Uterus (tissue), 4 donors: Measurements from ENCODE around the gene CRIM1. TPM values are rescaled to one million over a fixed set of nuclear protein-coding genes. Genes with fewer than 3 reads are reported as not detected.

Source experiments
- DNase-seq, 2 donors: peaks; one replicate each; pipeline ENCODE4 v3.0.0-alpha.2; 2019 to 2020
- H3K27ac ChIP-seq, 2 donors: fragments of 200-600 bp; sonication (generic); 1 replicate in 1 of 2; 2 replicates in 1 of 2; pipeline ENCODE4 v1.5.1; 2016 to 2018
- H3K27me3 ChIP-seq, 2 donors: fragments of 200-600 bp; sonication (generic); one replicate each; pipeline ENCODE4 v1.5.1; 2018 to 2019; ENCODE audit warnings: control low read depth in 1 of 2
- H3K36me3 ChIP-seq, 2 donors: fragments of 200-600 bp; sonication (generic); one replicate each; pipeline ENCODE4 v1.5.1; 2019; ENCODE audit warnings: control low read depth in 1 of 2
- H3K4me1 ChIP-seq, 2 donors: fragments of 200-600 bp; sonication (generic); one replicate each; pipeline ENCODE4 v1.5.1; 2018 to 2019; ENCODE audit warnings: control low read depth in 1 of 2
- H3K4me3 ChIP-seq, 2 donors: fragments of 200-600 bp; sonication (generic); 1 replicate in 1 of 2; 2 replicates in 1 of 2; pipeline ENCODE4 v1.5.1; 2018 to 2019; ENCODE audit warnings: mild to moderate bottlenecking in 1 of 2
- H3K9me3 ChIP-seq, 2 donors: fragments of 200-600 bp; sonication (generic); one replicate each; pipeline ENCODE4 v1.5.1; 2019; ENCODE audit warnings: control low read depth in 1 of 2
- POLR2A ChIP-seq, 2 donors: fragments of 450-650 bp; IDR thresholded peaks; one replicate each; pipeline ENCODE4 v1.6.1; 2016; ENCODE audit warnings: antibody characterized with exemption in 2 of 2, mild to moderate bottlenecking in 1 of 2, moderate library complexity in 1 of 2
- intact Hi-C: fragments of 100-400 bp; cut with DNase I; formaldehyde crosslinking; loops from one replicate; pipeline ENCODE4 v1.15.1; 2023; ENCODE audit warnings: low total_unique reads
- total RNA-seq, 4 donors: library from RNA; depleted of rRNA in 3 of 4; stranded (reverse); fragments of >200 nt in 3 of 4; gene quantifications; one replicate each; pipeline versions ENCODE4 v1.1.0 to v1.2.4, GENCODE V29; 2014 to 2023
- TF ChIP-seq, protein P1 (sequence below), 4 experiments: fragments of 200-600 bp in 2 of 4; fragments of 450-650 bp in 2 of 4; sonication (generic) in 2 of 4; IDR thresholded peaks; one replicate each; pipeline ENCODE4 v1.5.1; 2016 to 2019; ENCODE audit warnings: antibody characterized with exemption in 4 of 4, mild to moderate bottlenecking in 2 of 4, moderate library complexity in 1 of 4
- donor health status: DM: yes; HTN: yes; CAD: no.

The CRIM1 gene
- total RNA-seq, 4 donors from 2014 or later = 51.2 to 168 (median 66.6) TPM

DNA sequence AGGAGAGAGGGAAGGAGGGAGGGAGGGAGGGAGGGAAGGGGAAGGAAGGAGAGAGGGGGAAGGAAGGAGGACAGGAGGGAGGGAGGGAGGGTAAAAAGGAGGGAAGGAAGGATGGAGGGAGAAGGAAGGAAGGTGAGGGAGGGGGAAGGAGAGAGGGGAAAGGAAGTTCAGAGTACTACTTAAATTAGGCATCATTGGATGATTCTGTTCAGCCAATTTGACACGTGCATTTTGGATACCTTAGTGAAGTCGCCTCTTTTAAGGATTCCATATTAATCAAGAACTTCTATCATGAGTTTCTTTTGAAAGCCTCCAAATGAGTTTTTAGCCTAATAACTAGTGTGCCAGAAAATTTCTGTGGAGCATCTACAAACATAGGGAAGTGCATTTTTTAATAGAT, 179.5 kb downstream of the CRIM1 start:
- H3K36me3 ChIP-seq = no peaks in the 10 kb centered on the region
- intact Hi-C loops = no loop called here
- TF ChIP-seq, protein P1, sequence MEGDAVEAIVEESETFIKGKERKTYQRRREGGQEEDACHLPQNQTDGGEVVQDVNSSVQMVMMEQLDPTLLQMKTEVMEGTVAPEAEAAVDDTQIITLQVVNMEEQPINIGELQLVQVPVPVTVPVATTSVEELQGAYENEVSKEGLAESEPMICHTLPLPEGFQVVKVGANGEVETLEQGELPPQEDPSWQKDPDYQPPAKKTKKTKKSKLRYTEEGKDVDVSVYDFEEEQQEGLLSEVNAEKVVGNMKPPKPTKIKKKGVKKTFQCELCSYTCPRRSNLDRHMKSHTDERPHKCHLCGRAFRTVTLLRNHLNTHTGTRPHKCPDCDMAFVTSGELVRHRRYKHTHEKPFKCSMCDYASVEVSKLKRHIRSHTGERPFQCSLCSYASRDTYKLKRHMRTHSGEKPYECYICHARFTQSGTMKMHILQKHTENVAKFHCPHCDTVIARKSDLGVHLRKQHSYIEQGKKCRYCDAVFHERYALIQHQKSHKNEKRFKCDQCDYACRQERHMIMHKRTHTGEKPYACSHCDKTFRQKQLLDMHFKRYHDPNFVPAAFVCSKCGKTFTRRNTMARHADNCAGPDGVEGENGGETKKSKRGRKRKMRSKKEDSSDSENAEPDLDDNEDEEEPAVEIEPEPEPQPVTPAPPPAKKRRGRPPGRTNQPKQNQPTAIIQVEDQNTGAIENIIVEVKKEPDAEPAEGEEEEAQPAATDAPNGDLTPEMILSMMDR (IDR thresholded peaks at IDR 0.05) = no peak
- TF ChIP-seq POLR2A (IDR thresholded peaks at IDR 0.05) = no peak

DNA sequence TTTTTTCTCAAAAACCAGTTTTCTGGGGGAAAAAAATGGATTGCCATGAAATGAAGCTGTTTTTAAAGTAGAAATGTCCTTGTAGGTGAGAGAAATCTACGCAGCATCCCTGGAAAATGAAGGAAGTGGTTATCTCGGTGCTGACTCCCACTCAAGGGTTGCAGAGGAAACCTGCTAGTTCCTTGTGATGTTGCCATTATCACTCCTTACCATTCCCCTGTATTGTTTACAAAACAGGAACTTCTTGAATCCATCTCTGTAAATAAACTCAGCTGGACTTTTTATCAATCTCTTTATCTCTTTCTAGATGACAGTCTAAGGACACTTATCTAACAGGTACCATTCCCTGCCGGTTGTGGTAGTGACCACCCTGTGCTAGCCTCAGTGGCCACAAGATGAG, 181.2 kb downstream of the CRIM1 start:
- no peak overlapping the region for H3K27ac ChIP-seq
- H3K36me3 ChIP-seq = no peaks in the 10 kb centered on the region
- intact Hi-C loops = no loop called here

More for the DNA sequence above, 179.5 kb downstream of the CRIM1 start:
- Histone ChIP-seq H3K4me1 (no peaks in the 10 kb centered on the region), H3K27me3 (no peaks in the 10 kb centered on the region), H3K27ac (no peak overlapping the region), H3K9me3 (no peaks in the 10 kb centered on the region), H3K4me3 (no peak overlapping the region)
- DNase-seq = no peak

GRCh38 chr2:36538335-36538734, 182.8 kb downstream of the CRIM1 start:
- Histone ChIP-seq H3K4me3 (no peak overlapping the region), H3K9me3 (no peaks in the 10 kb centered on the region), H3K36me3 (no peaks in the 10 kb centered on the region), H3K4me1 (no peaks in the 10 kb centered on the region), H3K27ac (no peak overlapping the region), H3K27me3 (no peaks in the 10 kb centered on the region)
- TF ChIP-seq, protein P1 (IDR thresholded peaks at IDR 0.05) = no peak
- TF ChIP-seq POLR2A (IDR thresholded peaks at IDR 0.05) = no peak
- intact Hi-C loops = no loop called here
- DNase-seq = no peak

More for the DNA sequence above, 181.2 kb downstream of the CRIM1 start:
- TF ChIP-seq, protein P1 (IDR thresholded peaks at IDR 0.05) = no peak
- TF ChIP-seq POLR2A (IDR thresholded peaks at IDR 0.05) = no peak
- Histone ChIP-seq H3K9me3 (no peaks in the 10 kb centered on the region), H3K4me1 (no peaks in the 10 kb centered on the region), H3K27me3 (no peaks in the 10 kb centered on the region), H3K4me3 (no peak overlapping the region)
- DNase-seq = no peak

GRCh38 chr2:36539631-36540030, 184.1 kb downstream of the CRIM1 start:
- DNase-seq = no peak
- intact Hi-C loops = no loop called here
- H3K36me3 ChIP-seq = no peaks in the 10 kb centered on the region

GRCh38 chr2:36540986-36541754, 185.6 kb downstream of the CRIM1 start:
- intact Hi-C loops = no loop called here
- H3K4me1 ChIP-seq = no peaks in the 10 kb centered on the region

More at GRCh38 chr2:36539631-36540030, 184.1 kb downstream of the CRIM1 start:
- no peak overlapping the region for H3K4me3 ChIP-seq
- no peak for TF ChIP-seq POLR2A (IDR thresholded peaks at IDR 0.05)
- TF ChIP-seq, protein P1 (IDR thresholded peaks at IDR 0.05) = no peak
- no peak overlapping the region for H3K27ac ChIP-seq
- no peaks in the 10 kb centered on the region for H3K27me3 ChIP-seq
- no peaks in the 10 kb centered on the region for H3K4me1 ChIP-seq
- no peaks in the 10 kb centered on the region for H3K9me3 ChIP-seq

More at GRCh38 chr2:36540986-36541754, 185.6 kb downstream of the CRIM1 start:
- Histone ChIP-seq H3K36me3 (no peaks in the 10 kb centered on the region), H3K9me3 (no peaks in the 10 kb centered on the region), H3K27me3 (no peaks in the 10 kb centered on the region), H3K27ac (peak overlapping the region; percentile 0 to 36), H3K4me3 (no peak overlapping the region)
- DNase-seq = no peak
- TF ChIP-seq POLR2A (IDR thresholded peaks at IDR 0.05) = no peak
- TF ChIP-seq, protein P1 (IDR thresholded peaks at IDR 0.05) = no peak
